8988T (cell line): ENCODE data around the gene PPDPF.
"Not testable (repeated sequence)": the region's sequence is repeated elsewhere in the genome, so short reads cannot be mapped to it uniquely, and the experiment has no call there.

ENCODE experiments used
- DNase-seq: peaks from one replicate; pipeline ENCODE4 v3.0.0; 2011

Gene PPDPF

GRCh38 chr20:63500902-63501817 lies 19.4 kb upstream of the PPDPF start:
- DNase-seq, result no peak

GRCh38 chr20:63501818-63502670 lies 18.5 kb upstream of the PPDPF start:
- no peak for DNase-seq

GRCh38 chr20:63502671-63503172 lies 17.8 kb upstream of the PPDPF start:
- no peak for DNase-seq

GRCh38 chr20:63503524-63503923 lies 17.0 kb upstream of the PPDPF start:
- no peak for DNase-seq

- DNase-seq, result no peak
These were observed 15.9 kb upstream of the PPDPF start for GRCh38 chr20:63504642-63505041.

- DNase-seq, result no peak
These were observed 15.3 kb upstream of the PPDPF start for GRCh38 chr20:63505281-63505680.

GRCh38 chr20:63505723-63506122 lies 14.8 kb upstream of the PPDPF start:
- no peak for DNase-seq

- no peak for DNase-seq
These were observed 13.4 kb upstream of the PPDPF start for GRCh38 chr20:63507083-63507743.

- DNase-seq, result no peak
These were observed 12.3 kb upstream of the PPDPF start for GRCh38 chr20:63508072-63508768.

- no peak for DNase-seq
These were observed 11.4 kb upstream of the PPDPF start for GRCh38 chr20:63509088-63509564.

- DNase-seq, result no peak
These were observed 7.4 kb upstream of the PPDPF start for GRCh38 chr20:63513207-63513606.

- DNase-seq, result not testable (repeated sequence)
These were observed 6.0 kb upstream of the PPDPF start for GRCh38 chr20:63514520-63514919.

- DNase-seq, result no peak
These were observed 2.9 kb upstream of the PPDPF start for GRCh38 chr20:63517376-63518309.

GRCh38 chr20:63518351-63518861 lies 2.2 kb upstream of the PPDPF start:
- no peak for DNase-seq

- DNase-seq, result no peak
These were observed 1.5 kb upstream of the PPDPF start for GRCh38 chr20:63518946-63519667.

- DNase-seq, result peak; percentile 92
These were observed 679 bp upstream of the PPDPF start for GRCh38 chr20:63519668-63520503.

GRCh38 chr20:63520934-63521601 lies 503 bp downstream of the PPDPF start:
- DNase-seq, result peak; percentile 86

- peak; percentile 61 for DNase-seq
These were observed 1.0 kb downstream of the PPDPF start for GRCh38 chr20:63521602-63522001.
